BLaER1 (cell line): ENCODE data around the gene KIAA0825.
"Not testable (repeated sequence)": the region's sequence is repeated elsewhere in the genome, so short reads cannot be mapped to it uniquely, and the experiment has no call there.

Source experiments
- H3K27ac ChIP-seq: shearing (Covaris generic); formaldehyde crosslinking; 2 replicates; pipeline ENCODE4 v1.8.1; 2022
- H3K27me3 ChIP-seq: shearing (Covaris generic); formaldehyde crosslinking; 2 replicates; pipeline ENCODE4 v1.8.1; 2022
- H3K36me3 ChIP-seq: shearing (Covaris generic); formaldehyde crosslinking; 2 replicates; pipeline ENCODE4 v1.8.1; 2022
- H3K4me1 ChIP-seq: shearing (Covaris generic); formaldehyde crosslinking; 2 replicates; pipeline ENCODE4 v1.8.1; 2022
- H3K4me2 ChIP-seq: shearing (Covaris generic); formaldehyde crosslinking; 2 replicates; pipeline ENCODE4 v1.8.1; 2022
- H3K4me3 ChIP-seq: shearing (Covaris generic); formaldehyde crosslinking; 2 replicates; pipeline ENCODE4 v1.8.1; 2022
- H3K9ac ChIP-seq: shearing (Covaris generic); formaldehyde crosslinking; 2 replicates; pipeline ENCODE4 v1.8.1; 2022
- H3K9me3 ChIP-seq: shearing (Covaris generic); formaldehyde crosslinking; 2 replicates; pipeline ENCODE4 v1.8.1; 2022
- H4K20me1 ChIP-seq: shearing (Covaris generic); formaldehyde crosslinking; 2 replicates; pipeline ENCODE4 v1.8.1; 2022
- Cebpa-rat ChIP-seq: shearing (Covaris generic); IDR thresholded peaks from 2 replicates; pipeline ENCODE4 v1.8.1; 2022

The KIAA0825 gene

GRCh38 chr5:94154672-94155071 lies 463.7 kb downstream of the KIAA0825 start:
- no peaks in the 10 kb centered on the region for H3K9me3 ChIP-seq
- no peak overlapping the region for H3K9ac ChIP-seq
- H3K4me1 ChIP-seq: no peaks in the 10 kb centered on the region
- no peak overlapping the region for H3K4me2 ChIP-seq
- H3K36me3 ChIP-seq: no peaks in the 10 kb centered on the region
- no peak overlapping the region for H3K27ac ChIP-seq
- TF ChIP-seq Cebpa-rat: no peak
- H3K4me3 ChIP-seq: no peak overlapping the region
- no peaks in the 10 kb centered on the region for H3K27me3 ChIP-seq
- H4K20me1 ChIP-seq: no peaks in the 10 kb centered on the region

- no peaks in the 10 kb centered on the region for H3K27me3 ChIP-seq
- H4K20me1 ChIP-seq: no peaks in the 10 kb centered on the region
- H3K27ac ChIP-seq: no peak overlapping the region
- no peaks in the 10 kb centered on the region for H3K9me3 ChIP-seq
- H3K4me3 ChIP-seq: no peak overlapping the region
- no peak for TF ChIP-seq Cebpa-rat
- no peak overlapping the region for H3K9ac ChIP-seq
- H3K4me1 ChIP-seq: no peaks in the 10 kb centered on the region
- no peaks in the 10 kb centered on the region for H3K36me3 ChIP-seq
- H3K4me2 ChIP-seq: no peak overlapping the region
These were observed 464.5 kb downstream of the KIAA0825 start for GRCh38 chr5:94153736-94154450.

- H3K36me3 ChIP-seq, H3K4me3 ChIP-seq, H3K4me2 ChIP-seq, H3K27me3 ChIP-seq, H3K9ac ChIP-seq, H3K4me1 ChIP-seq, H4K20me1 ChIP-seq, H3K9me3 ChIP-seq, H3K27ac ChIP-seq: not testable (repeated sequence)
These were observed 474.8 kb downstream of the KIAA0825 start for GRCh38 chr5:94143621-94144020.

DNA sequence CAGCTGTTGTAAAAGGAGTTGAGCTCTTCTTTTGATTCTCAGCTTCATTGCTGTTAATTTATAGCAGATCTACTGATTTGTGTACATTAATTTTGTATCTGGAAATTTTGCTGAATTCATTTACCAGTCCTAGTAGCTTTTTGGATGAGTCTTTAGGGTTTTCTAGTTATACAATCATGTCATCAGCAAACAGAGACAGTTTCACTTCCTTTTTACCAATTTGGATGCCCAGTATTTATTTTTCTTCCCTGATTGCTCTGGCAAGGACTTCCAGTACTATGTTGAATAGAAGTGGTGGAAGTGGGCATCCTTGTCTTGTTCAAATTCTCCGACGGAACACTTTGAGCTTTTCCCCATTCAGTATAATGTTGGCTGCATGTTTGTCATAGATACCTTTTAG lies 478.1 kb downstream of the KIAA0825 start:
- Histone ChIP-seq H3K9me3 (no peaks in the 10 kb centered on the region), H3K4me3 (no peak overlapping the region), H3K4me2 (no peak overlapping the region), H3K4me1 (no peaks in the 10 kb centered on the region), H3K9ac (no peak overlapping the region), H3K27ac (no peak overlapping the region), H3K36me3 (no peaks in the 10 kb centered on the region), H3K27me3 (no peaks in the 10 kb centered on the region), H4K20me1 (no peaks in the 10 kb centered on the region)
- no peak for TF ChIP-seq Cebpa-rat

GRCh38 chr5:94130077-94130476 lies 488.3 kb downstream of the KIAA0825 start:
- Histone ChIP-seq H3K27ac (no peak overlapping the region), H4K20me1 (no peaks in the 10 kb centered on the region), H3K36me3 (no peaks in the 10 kb centered on the region), H3K9ac (no peak overlapping the region), H3K4me1 (no peaks in the 10 kb centered on the region), H3K27me3 (no peaks in the 10 kb centered on the region), H3K4me2 (no peak overlapping the region), H3K9me3 (no peaks in the 10 kb centered on the region), H3K4me3 (no peak overlapping the region)
- TF ChIP-seq Cebpa-rat: no peak

- Histone ChIP-seq H4K20me1 (no peaks in the 10 kb centered on the region), H3K9me3 (no peaks in the 10 kb centered on the region), H3K27ac (no peak overlapping the region), H3K4me3 (no peak overlapping the region), H3K36me3 (no peaks in the 10 kb centered on the region), H3K4me1 (no peaks in the 10 kb centered on the region), H3K27me3 (no peaks in the 10 kb centered on the region), H3K9ac (no peak overlapping the region), H3K4me2 (no peak overlapping the region)
- no peak for TF ChIP-seq Cebpa-rat
These were observed 493.3 kb downstream of the KIAA0825 start for GRCh38 chr5:94125107-94125506.

GRCh38 chr5:94116317-94116716 lies 502.1 kb downstream of the KIAA0825 start:
- not testable (repeated sequence) for H3K4me1 ChIP-seq, H4K20me1 ChIP-seq, H3K4me2 ChIP-seq, H3K36me3 ChIP-seq, H3K27ac ChIP-seq, H3K27me3 ChIP-seq, H3K9ac ChIP-seq
- peak overlapping the region; percentile 5; the same call in 1 of the 2 replicates for H3K4me3 ChIP-seq
- peaks cover 28% of the 10 kb centered on the region for H3K9me3 ChIP-seq

GRCh38 chr5:94113087-94113486 lies 505.3 kb downstream of the KIAA0825 start:
- Histone ChIP-seq H3K27me3 (no peaks in the 10 kb centered on the region), H3K9me3 (peaks cover 28% of the 10 kb centered on the region), H3K27ac (no peak overlapping the region), H3K36me3 (no peaks in the 10 kb centered on the region), H3K4me2 (no peak overlapping the region), H3K4me3 (no peak overlapping the region), H3K4me1 (peaks cover 11% of the 10 kb centered on the region), H4K20me1 (peaks cover 7% of the 10 kb centered on the region; the same call in 1 of the 2 replicates), H3K9ac (no peak overlapping the region)
- no peak for TF ChIP-seq Cebpa-rat

DNA sequence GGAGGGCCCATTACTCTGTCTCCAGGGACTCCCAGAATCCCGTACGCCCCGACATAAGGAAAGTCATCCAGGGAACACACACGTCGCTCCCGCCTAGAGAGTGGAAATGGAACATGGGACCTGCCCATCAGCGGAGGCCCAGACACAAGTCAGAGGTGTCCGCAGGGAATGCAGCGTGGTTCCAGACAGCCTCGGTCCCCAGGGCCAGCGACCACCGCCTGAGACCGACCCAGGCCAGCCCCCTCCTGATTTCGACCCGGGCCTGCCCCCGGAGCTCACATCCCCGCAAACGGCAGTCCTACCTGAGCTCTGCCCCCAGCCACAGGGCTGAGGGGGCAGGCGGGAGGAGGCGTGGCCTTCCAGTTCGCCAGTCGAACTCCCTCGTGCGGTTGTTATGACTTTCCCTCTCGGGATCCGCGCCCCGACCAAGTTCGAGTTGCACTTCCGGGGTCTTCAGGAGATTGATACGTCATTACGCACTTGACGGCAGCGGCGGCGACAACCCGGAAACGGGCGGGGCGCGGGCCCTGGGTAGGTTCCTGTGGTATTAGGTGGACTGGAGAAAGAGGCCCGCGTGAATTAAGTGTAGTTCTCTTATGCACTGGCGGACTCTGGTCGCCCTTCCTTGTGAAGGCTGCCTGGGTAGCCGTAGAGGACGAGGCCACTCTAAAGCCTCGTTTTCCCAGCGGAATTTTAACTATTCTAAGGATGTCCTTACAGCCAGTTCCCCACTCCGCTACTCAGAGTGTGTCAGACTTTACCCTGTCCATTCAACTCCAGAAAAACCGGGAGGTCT lies 507.0 kb downstream of the KIAA0825 start:
- Histone ChIP-seq H3K27ac (peak overlapping the region; percentile 86), H3K9ac (peak overlapping the region; percentile 84), H3K27me3 (no peaks in the 10 kb centered on the region), H3K36me3 (0 out of 2 replicates have a peak, but pooled peaks cover 4% of the 10 kb centered on the region), H3K4me1 (peaks cover 11% of the 10 kb centered on the region), H3K4me2 (peak overlapping the region; percentile 81), H4K20me1 (peaks cover 7% of the 10 kb centered on the region; the same call in 1 of the 2 replicates), H3K9me3 (peaks cover 21% of the 10 kb centered on the region), H3K4me3 (peak overlapping the region; percentile 91)
- TF ChIP-seq Cebpa-rat: no peak

GRCh38 chr5:94103514-94104245 lies 514.7 kb downstream of the KIAA0825 start:
- 0 out of 2 replicates have a peak, but pooled peaks cover 10% of the 10 kb centered on the region for H3K36me3 ChIP-seq
- no peak for TF ChIP-seq Cebpa-rat
- H3K9me3 ChIP-seq: peaks cover 51% of the 10 kb centered on the region
- H4K20me1 ChIP-seq: peaks cover 16% of the 10 kb centered on the region; the same call in 1 of the 2 replicates
- H3K4me2 ChIP-seq: no peak overlapping the region
- H3K9ac ChIP-seq: no peak overlapping the region
- H3K27me3 ChIP-seq: no peaks in the 10 kb centered on the region
- H3K27ac ChIP-seq: no peak overlapping the region
- H3K4me1 ChIP-seq: no peaks in the 10 kb centered on the region
- no peak overlapping the region for H3K4me3 ChIP-seq
